GM12875 (cell line): ENCODE data around the gene PAH.

Experiments used
- H3K4me3 ChIP-seq: one replicate; pipeline ENCODE4 v1.5.1; 2011; ENCODE audit warnings: low read depth, low read length, control low read depth
- TF ChIP-seq, protein P1 (sequence below): IDR thresholded peaks from 2 replicates; pipeline ENCODE4 v1.5.1; 2011; ENCODE audit warnings: low read depth, mild to moderate bottlenecking, control low read depth, inconsistent platforms, low read length, moderate library complexity, borderline replicate concordance; ENCODE audit not compliant: insufficient read depth

The PAH gene

DNA sequence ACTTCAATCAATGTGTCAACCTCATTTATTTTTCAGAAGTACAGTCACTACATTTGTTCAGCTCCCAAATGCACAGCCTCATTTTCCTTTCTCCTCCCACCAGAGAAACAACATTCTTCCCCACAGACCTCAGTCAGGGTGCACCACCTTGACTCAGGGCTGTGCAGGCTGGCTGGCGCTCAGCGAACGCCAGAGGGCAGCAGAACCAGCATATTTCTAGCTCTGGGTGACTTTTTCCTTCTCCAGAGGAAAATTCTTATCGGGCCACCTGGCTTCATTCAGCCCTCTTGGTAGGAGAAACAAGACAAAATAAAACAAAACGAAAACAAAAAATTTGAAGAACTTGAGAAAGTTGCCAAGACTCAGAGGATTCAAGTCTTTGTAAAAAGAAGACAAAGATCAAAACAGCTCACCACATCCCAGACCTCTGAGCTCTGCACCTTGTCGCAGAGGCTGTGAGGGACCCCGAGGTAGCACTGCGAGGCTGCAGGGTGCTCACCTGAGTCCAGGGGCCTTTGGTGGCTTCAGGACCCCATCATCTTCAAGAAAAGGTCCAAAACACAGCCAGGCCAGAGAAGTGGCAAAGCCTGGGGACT lies 33.7 kb downstream of the PAH start:
- TF ChIP-seq, protein P1, sequence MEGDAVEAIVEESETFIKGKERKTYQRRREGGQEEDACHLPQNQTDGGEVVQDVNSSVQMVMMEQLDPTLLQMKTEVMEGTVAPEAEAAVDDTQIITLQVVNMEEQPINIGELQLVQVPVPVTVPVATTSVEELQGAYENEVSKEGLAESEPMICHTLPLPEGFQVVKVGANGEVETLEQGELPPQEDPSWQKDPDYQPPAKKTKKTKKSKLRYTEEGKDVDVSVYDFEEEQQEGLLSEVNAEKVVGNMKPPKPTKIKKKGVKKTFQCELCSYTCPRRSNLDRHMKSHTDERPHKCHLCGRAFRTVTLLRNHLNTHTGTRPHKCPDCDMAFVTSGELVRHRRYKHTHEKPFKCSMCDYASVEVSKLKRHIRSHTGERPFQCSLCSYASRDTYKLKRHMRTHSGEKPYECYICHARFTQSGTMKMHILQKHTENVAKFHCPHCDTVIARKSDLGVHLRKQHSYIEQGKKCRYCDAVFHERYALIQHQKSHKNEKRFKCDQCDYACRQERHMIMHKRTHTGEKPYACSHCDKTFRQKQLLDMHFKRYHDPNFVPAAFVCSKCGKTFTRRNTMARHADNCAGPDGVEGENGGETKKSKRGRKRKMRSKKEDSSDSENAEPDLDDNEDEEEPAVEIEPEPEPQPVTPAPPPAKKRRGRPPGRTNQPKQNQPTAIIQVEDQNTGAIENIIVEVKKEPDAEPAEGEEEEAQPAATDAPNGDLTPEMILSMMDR, result peak; percentile 80

DNA sequence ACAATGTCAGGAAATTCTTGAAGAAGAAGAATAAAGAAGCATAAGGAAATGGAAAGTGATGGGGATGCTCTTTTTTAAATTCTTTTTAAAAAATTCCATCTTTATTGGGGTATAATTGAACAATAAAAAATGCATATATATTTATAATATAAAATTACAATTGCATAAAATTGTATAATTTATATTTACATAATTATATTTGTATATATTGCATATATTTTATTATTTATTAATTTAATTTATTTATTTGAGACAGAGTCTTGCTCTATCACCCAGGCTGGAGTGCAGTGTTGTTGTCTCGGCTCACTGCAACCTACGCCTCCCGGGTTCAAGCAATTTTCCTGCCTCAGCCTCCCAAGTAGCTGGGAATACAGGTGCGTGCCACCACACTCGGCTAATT lies 36.3 kb downstream of the PAH start:
- TF ChIP-seq, protein P1, result no peak
- H3K4me3 ChIP-seq, result no peak overlapping the region

More for the DNA sequence above, 33.7 kb downstream of the PAH start:
- H3K4me3 ChIP-seq, result no peak overlapping the region

DNA sequence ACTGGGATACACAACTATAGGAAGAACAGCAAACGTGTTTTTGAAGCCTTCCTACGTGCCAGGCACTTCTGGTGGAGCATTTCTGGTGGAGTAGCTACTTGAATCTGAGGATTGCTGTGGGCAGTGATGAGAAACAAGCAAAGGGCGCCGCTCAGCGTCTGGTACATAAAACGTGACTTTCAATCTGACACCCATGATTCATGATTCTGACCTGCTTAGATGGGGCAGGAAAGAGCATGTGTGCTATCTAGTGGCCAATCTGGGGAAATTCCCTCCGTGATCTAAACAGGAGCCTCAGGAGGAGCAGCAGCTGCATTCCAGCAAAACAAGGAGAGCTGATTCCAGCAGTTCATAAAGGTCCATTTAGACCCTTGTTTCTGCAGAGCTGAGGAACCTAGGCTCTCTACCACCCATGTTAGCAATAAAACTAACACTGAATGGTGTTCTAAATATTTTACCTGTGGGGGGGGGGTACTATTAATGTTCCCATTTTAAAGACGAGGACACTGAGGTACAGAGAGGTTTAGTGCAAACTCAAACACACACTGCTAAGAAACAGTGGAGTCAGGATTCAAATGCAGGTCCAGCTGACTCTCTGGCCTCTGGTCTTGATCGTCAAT lies 37.8 kb downstream of the PAH start:
- no peak overlapping the region for H3K4me3 ChIP-seq
- TF ChIP-seq, protein P1, result peak; percentile 51; the same call in 1 of the 2 replicates

DNA sequence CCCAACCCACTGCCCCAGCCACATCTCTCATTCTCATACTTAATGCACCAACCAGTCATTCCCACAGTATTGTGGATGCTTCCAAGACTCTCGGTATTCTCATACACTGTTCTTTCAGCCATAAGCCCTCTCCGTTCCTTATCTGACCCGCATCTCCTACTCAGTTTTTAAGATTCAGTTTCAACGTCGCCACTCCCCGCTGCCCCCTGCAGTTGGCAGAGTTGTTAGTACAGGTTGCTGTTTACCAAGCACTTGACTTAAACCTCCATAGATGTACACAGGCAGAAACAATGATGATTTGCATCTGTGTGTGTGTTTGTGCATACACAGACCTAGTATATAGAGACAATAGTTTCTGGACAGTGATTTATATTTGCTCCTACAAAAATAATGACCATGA lies 40.2 kb downstream of the PAH start:
- no peak overlapping the region for H3K4me3 ChIP-seq
- TF ChIP-seq, protein P1, result peak; percentile 30; the same call in 1 of the 2 replicates

DNA sequence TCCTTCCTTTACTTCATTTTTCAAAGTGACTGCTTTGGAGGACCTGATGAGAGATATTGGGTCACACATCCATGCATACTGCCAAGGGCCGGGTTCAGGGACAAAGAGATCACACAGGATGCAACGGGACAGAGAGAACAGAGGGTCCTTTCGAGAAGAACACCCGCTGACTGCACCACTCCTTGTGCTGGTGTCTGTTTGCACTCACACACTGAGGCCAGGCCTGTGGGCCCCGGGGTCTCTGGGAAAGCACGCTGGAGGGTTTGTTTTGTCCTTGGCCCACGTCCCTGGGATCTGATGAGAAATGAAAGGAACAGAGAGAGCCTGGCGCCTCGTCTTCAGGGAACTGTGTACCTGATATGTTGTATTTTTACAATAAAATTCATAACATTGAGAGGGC lies 42.2 kb downstream of the PAH start:
- TF ChIP-seq, protein P1, result no peak

DNA sequence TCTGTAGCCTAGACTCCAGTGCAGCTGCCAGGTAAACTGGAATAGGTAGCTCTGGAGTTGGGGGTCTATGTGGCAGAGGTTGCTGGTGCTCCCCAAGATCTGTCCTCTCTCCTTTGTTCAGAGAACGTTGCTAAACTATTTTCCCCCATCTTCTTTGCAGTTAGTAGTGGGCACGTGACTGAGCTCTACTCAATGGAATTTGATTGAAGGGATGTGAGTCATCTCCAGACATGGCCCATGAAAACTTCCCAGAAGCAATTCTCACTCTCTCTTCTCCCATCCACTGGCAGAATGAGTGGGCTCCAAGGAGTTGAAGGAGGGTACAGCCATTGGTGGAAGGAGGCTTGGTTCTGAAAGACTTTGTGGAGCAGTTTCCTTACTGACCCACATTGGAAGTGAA lies 44.0 kb downstream of the PAH start:
- TF ChIP-seq, protein P1, result no peak
- no peak overlapping the region for H3K4me3 ChIP-seq

More for the DNA sequence above, 42.2 kb downstream of the PAH start:
- no peak overlapping the region for H3K4me3 ChIP-seq

DNA sequence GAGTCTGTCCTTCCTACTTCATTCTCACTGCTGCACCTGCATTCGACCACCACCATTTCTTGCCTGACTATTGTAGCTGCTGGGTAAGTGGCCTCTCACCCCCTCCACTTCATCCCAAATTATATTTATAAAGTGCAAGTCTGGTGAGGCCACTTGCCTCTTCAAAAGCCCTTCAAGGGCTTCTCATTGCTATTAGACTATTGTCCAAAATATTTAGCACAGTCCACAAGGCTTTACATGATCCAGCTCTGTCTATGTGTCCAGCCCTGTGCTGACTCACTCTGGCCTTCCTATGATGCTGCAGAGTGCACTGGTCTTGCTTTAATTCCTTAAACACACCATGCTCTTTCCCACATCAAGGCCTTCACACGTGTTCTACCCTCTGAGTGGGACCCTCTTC lies 46.0 kb downstream of the PAH start:
- TF ChIP-seq, protein P1, result no peak

More for the DNA sequence above, 46.0 kb downstream of the PAH start:
- no peak overlapping the region for H3K4me3 ChIP-seq
